HEK293T (cell line): Measurements from ENCODE around the gene SH3GLB2.

Experiments used
- FOXK2 ChIP-seq: fragments of 450-650 bp; IDR thresholded peaks from 2 replicates; pipeline ENCODE4 v1.6.1; 2016; ENCODE audit warnings: mild to moderate bottlenecking
- HDGF ChIP-seq: fragments of 450-650 bp; IDR thresholded peaks from 2 replicates; pipeline ENCODE4 v1.6.1; 2017; ENCODE audit warnings: antibody characterized with exemption, borderline replicate concordance

GRCh38 chr9:129070696-129071525, 42.8 kb upstream of the SH3GLB2 start:
- no peak for TF ChIP-seq HDGF
- TF ChIP-seq FOXK2: no peak
